SK-N-SH (cell line): ENCODE results near the gene TMEM134. TPM values are rescaled to one million over a fixed set of nuclear protein-coding genes. Genes with fewer than 3 reads are reported as not detected.

Experiments
- CTCF ChIA-PET: fragments of 300-600, 350-600 bp; formaldehyde crosslinking; extraction: SDS; loops from one replicate; lab custom pipeline; 2021; lab: Yijun Ruan, JAX
- POLR2A ChIA-PET: fragments of 350-600 bp; sonication (Branson Sonifier 250); formaldehyde crosslinking; extraction: SDS; loops from one replicate; lab custom pipeline; 2020; ENCODE audit warnings: antibody characterized with exemption, inconsistent platforms; lab: Yijun Ruan, JAX
- DNase-seq: peaks from one replicate; pipeline ENCODE4 v3.0.0; 2012
- H2AFZ ChIP-seq: fragments of 200-600 bp; sonication (generic); 2 replicates; pipeline ENCODE4 v1.8.1; 2016; ENCODE audit warnings: antibody characterized with exemption, mild to moderate bottlenecking, low read depth
- H3F3A ChIP-seq: fragments of 200-600 bp; sonication (generic); replicated peaks from 2 replicates; pipeline ENCODE3; 2016; ENCODE audit warnings: antibody characterized with exemption, mild to moderate bottlenecking; ENCODE audit not compliant: insufficient read depth
- H3K27ac ChIP-seq, 2 experiments: fragments of 200-500 bp in 1 of 2; fragments of 200-600 bp in 1 of 2; sonication (Bioruptor generic) in 1 of 2; sonication (generic), shearing (Covaris generic) in 1 of 2; 2 replicates each; pipeline versions ENCODE4 v1.5.1 to v1.6.1; 2014 to 2016; ENCODE audit warnings: low read depth in 2 of 2, inconsistent platforms in 1 of 2, low read length in 1 of 2, mild to moderate bottlenecking in 1 of 2, mixed read lengths in 1 of 2
- H3K27me3 ChIP-seq: fragments of 200-600 bp; sonication (generic), shearing (Covaris generic); 2 replicates; pipeline ENCODE4 v1.6.1; 2016; ENCODE audit warnings: mixed run types; ENCODE audit not compliant: insufficient read depth
- H3K36me3 ChIP-seq, 2 experiments: fragments of 200-500 bp in 1 of 2; fragments of 200-600 bp in 1 of 2; sonication (Bioruptor generic) in 1 of 2; sonication (generic) in 1 of 2; replicated peaks in 1 of 2; 2 replicates each; pipeline versions ENCODE3 to v1.5.1; 2014 to 2016; ENCODE audit warnings: low read length in 1 of 2, mild to moderate bottlenecking in 1 of 2; ENCODE audit not compliant: insufficient read depth in 2 of 2, control insufficient read depth in 1 of 2
- H3K4me1 ChIP-seq, 2 experiments: fragments of 200-500 bp in 1 of 2; fragments of 200-600 bp in 1 of 2; sonication (Bioruptor generic) in 1 of 2; sonication (generic), shearing (Covaris generic) in 1 of 2; 2 replicates each; pipeline versions ENCODE4 v1.5.1 to v1.6.1; 2014 to 2016; ENCODE audit warnings: low read depth in 1 of 2, low read length in 1 of 2, mixed run types in 1 of 2; ENCODE audit not compliant: insufficient read depth in 2 of 2, control insufficient read depth in 1 of 2
- H3K4me2 ChIP-seq: fragments of 200-600 bp; sonication (generic), shearing (Covaris generic); 2 replicates; pipeline ENCODE4 v1.6.1; 2017; ENCODE audit warnings: mixed run types
- H3K4me3 ChIP-seq, 2 experiments: fragments of 200-500 bp in 1 of 2; fragments of 200-600 bp in 1 of 2; sonication (Bioruptor generic) in 1 of 2; sonication (generic), shearing (Covaris generic) in 1 of 2; 2 replicates each; pipeline versions ENCODE4 v1.5.1 to v1.8.1; 2014 to 2016; ENCODE audit warnings: low read depth in 2 of 2, inconsistent platforms in 1 of 2, low read length in 1 of 2, mild to moderate bottlenecking in 1 of 2, mixed read lengths in 1 of 2, moderate library complexity in 1 of 2
- H3K79me2 ChIP-seq: fragments of 200-600 bp; sonication (generic); 2 replicates; pipeline ENCODE4 v1.8.1; 2017; ENCODE audit warnings: mild to moderate bottlenecking; ENCODE audit not compliant: insufficient read depth
- H3K9ac ChIP-seq: fragments of 200-600 bp; sonication (generic); 2 replicates; pipeline ENCODE4 v1.6.1; 2017; ENCODE audit warnings: mixed run types
- H3K9me2 ChIP-seq: fragments of 200-600 bp; sonication (generic); 2 replicates; pipeline ENCODE4 v1.6.1; 2017; ENCODE audit warnings: mixed run types
- H3K9me3 ChIP-seq: fragments of 200-600 bp; sonication (generic); 2 replicates; pipeline ENCODE4 v1.6.1; 2017; ENCODE audit warnings: mixed run types, mild to moderate bottlenecking, moderate library complexity
- H4K20me1 ChIP-seq: fragments of 200-600 bp; sonication (generic); 2 replicates; pipeline ENCODE4 v1.6.1; 2017; ENCODE audit warnings: mild to moderate bottlenecking, mixed run types; ENCODE audit not compliant: insufficient read depth
- CHD2 ChIP-seq: fragments of 150-350 bp; IDR thresholded peaks from 2 replicates; pipeline ENCODE4 v1.6.1; 2018; ENCODE audit warnings: low read length; ENCODE audit not compliant: partially characterized antibody
- ELF1 ChIP-seq: IDR thresholded peaks from 2 replicates; pipeline ENCODE4 v1.4.0; 2012
- EZH2phosphoT487 ChIP-seq: fragments of 200-600 bp; sonication (generic); IDR thresholded peaks from 2 replicates; pipeline ENCODE4 v1.6.1; 2017; ENCODE audit warnings: low read depth, mixed run types, mild to moderate bottlenecking, antibody characterized with exemption, moderate library complexity, borderline replicate concordance
- FOSL2 ChIP-seq: IDR thresholded peaks from 2 replicates; pipeline ENCODE4 v1.4.0; 2012; ENCODE audit warnings: low read depth, mild to moderate bottlenecking, moderate library complexity, borderline replicate concordance
- GABPA ChIP-seq: IDR thresholded peaks from 2 replicates; pipeline ENCODE4 v1.4.0; 2012; ENCODE audit warnings: low read depth, mild to moderate bottlenecking
- GATA2 ChIP-seq: sonication (generic); formaldehyde crosslinking; IDR thresholded peaks from 2 replicates; pipeline ENCODE4 v1.5.0; 2020; ENCODE audit warnings: mild to moderate bottlenecking, missing genetic modification reagents
- JUND ChIP-seq: IDR thresholded peaks from 2 replicates; pipeline ENCODE4 v1.4.0; 2012
- MXI1 ChIP-seq: IDR thresholded peaks from 2 replicates; pipeline ENCODE4 v1.6.1; 2012; ENCODE audit warnings: mild to moderate bottlenecking, low read depth, low read length, improper control_type of control experiment
- NFIC ChIP-seq: IDR thresholded peaks from 2 replicates; pipeline ENCODE4 v1.4.0; 2012; ENCODE audit warnings: borderline replicate concordance
- TAF1 ChIP-seq: IDR thresholded peaks from 2 replicates; pipeline ENCODE4 v1.6.1; 2012; ENCODE audit warnings: low read depth, mild to moderate bottlenecking, low read length, moderate library complexity, borderline replicate concordance
- TEAD4 ChIP-seq: IDR thresholded peaks from 2 replicates; pipeline ENCODE4 v1.4.0; 2012; ENCODE audit warnings: mild to moderate bottlenecking, borderline replicate concordance; ENCODE audit not compliant: insufficient read depth
- YY1 ChIP-seq: IDR thresholded peaks from 2 replicates; pipeline ENCODE4 v1.4.0; 2012; ENCODE audit warnings: low read depth, mild to moderate bottlenecking
- WGBS: methylation state at CpG from one replicate; pipeline ENCODE4 v1.1.6; 2017; ENCODE audit warnings: low lambda C conversion rate; 5-methylcytosine and 5-hydroxymethylcytosine counted together
- polyA plus RNA-seq, 3 experiments: library from polyadenylated mRNA; depleted of rRNA; stranded (reverse); fragments of >200 nt; gene quantifications; 2 replicates each; pipeline ENCODE4 v1.2.3, GENCODE V29; 2012
- TF ChIP-seq, protein P1 (sequence below): IDR thresholded peaks from 2 replicates; pipeline ENCODE4 v1.4.0; 2012; ENCODE audit warnings: low read depth, borderline replicate concordance
- TF ChIP-seq, protein P2 (sequence below): fragments of 200-600 bp; sonication (generic); IDR thresholded peaks from 2 replicates; pipeline ENCODE4 v1.6.1; 2017; ENCODE audit warnings: antibody characterized with exemption, mild to moderate bottlenecking, moderate library complexity
- TF ChIP-seq, protein P3 (sequence below): IDR thresholded peaks from 2 replicates; pipeline ENCODE4 v1.4.0; 2012; ENCODE audit warnings: low read depth
- TF ChIP-seq, protein P4 (sequence below): IDR thresholded peaks from 2 replicates; pipeline ENCODE4; 2012
- TF ChIP-seq, protein P5 (sequence below): fragments of 150-350 bp; IDR thresholded peaks from 2 replicates; pipeline ENCODE4 v1.6.1; 2017; ENCODE audit warnings: antibody characterized with exemption, low read length, low read depth, borderline replicate concordance

Gene TMEM134
- polyA plus RNA-seq, 1 of the 3 experiments (the other 2 are of a cell fraction): 132 TPM

DNA sequence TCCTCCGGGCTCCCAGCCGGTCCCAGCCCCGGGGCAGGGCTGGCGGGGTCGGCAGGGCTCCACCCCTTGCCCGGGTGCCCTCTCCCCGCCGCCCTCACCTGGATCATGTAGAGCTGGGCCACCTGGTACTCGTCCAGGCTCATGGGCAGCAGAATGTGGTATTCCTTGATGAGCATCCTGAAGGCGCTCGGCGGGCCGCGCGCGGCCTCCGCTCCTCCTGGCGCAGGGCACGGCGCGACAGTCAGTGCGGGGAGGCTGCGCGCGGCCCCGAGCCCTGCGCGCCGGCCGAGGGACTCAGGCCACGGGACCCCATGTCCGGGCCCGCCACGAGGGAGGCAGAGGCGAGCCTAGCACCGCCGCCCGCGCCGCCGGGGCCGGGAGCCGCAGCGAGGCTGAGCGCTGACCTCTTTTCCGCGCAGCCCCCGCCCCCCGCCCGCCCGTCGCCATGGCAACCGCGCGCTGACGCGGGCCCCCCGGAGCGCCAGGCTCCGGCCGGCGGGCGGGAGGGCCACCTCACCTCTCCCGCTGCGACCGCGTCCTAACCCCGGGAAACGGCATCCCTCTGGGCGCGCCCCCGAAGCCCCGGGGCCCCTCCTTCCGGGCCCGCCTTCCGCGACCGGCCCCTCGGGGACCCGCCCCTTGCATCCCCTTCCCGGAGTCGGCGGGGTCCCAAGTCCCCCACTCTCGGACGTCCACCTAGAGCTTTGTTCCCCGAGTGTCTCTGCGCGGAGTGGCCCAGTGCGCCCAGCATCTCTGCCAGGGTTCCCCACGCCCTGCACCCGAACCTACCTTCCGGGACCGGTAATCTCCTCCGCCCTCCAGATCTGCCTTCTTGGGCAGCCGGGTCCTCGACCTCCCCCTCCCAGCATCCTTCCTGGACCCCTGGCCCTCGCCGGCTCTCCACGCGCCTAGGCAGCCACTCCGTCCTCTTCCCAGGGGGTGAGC, 35.2 kb upstream of the TMEM134 start:
- H3F3A ChIP-seq: peaks cover 24% of the 10 kb centered on the region
- POLR2A ChIA-PET: interaction anchor here (1.0 kb wide), 1 partner anchor 137 kb away, joined by 3 read pairs; no protein-coding TSS in a partner anchor
- H3K9ac ChIP-seq: peak overlapping the region; percentile 82
- peak; percentile 88 for DNase-seq
- H3K79me2 ChIP-seq: peaks cover 29% of the 10 kb centered on the region
- TF ChIP-seq, protein P1, sequence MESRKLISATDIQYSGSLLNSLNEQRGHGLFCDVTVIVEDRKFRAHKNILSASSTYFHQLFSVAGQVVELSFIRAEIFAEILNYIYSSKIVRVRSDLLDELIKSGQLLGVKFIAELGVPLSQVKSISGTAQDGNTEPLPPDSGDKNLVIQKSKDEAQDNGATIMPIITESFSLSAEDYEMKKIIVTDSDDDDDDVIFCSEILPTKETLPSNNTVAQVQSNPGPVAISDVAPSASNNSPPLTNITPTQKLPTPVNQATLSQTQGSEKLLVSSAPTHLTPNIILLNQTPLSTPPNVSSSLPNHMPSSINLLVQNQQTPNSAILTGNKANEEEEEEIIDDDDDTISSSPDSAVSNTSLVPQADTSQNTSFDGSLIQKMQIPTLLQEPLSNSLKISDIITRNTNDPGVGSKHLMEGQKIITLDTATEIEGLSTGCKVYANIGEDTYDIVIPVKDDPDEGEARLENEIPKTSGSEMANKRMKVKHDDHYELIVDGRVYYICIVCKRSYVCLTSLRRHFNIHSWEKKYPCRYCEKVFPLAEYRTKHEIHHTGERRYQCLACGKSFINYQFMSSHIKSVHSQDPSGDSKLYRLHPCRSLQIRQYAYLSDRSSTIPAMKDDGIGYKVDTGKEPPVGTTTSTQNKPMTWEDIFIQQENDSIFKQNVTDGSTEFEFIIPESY: no peak
- no peak for TF ChIP-seq YY1
- TF ChIP-seq MXI1: no peak
- TF ChIP-seq TEAD4: no peak
- TF ChIP-seq TAF1: no peak
- TF ChIP-seq, all 33 proteins: peak for 0
- WGBS: 14% methylated on average over 9 of the region's 101 CpGs
- peaks cover 10 to 36% of the 10 kb centered on the region in 2 experiments for H3K4me1 ChIP-seq
- CTCF ChIA-PET: interaction anchor here (1.1 to 1.3 kb wide), 4 partner anchors 124 to 251 kb away, joined by 3 to 4 read pairs (median 3); no protein-coding TSS in a partner anchor
- peak overlapping the region; percentile 80 to 88 for H3K4me3 ChIP-seq
- peak overlapping the region; percentile 95 for H3K4me2 ChIP-seq
- H3K36me3 ChIP-seq: peaks cover 10 to 19% of the 10 kb centered on the region in 2 experiments
- H3K9me3 ChIP-seq: no peaks in the 10 kb centered on the region
- H3K27me3 ChIP-seq: no peaks in the 10 kb centered on the region
- no peaks in the 10 kb centered on the region for H3K9me2 ChIP-seq
- H4K20me1 ChIP-seq: peaks cover 13% of the 10 kb centered on the region
- peak overlapping the region; percentile 77 to 80 for H3K27ac ChIP-seq
- H2AFZ ChIP-seq: no peak overlapping the region

DNA sequence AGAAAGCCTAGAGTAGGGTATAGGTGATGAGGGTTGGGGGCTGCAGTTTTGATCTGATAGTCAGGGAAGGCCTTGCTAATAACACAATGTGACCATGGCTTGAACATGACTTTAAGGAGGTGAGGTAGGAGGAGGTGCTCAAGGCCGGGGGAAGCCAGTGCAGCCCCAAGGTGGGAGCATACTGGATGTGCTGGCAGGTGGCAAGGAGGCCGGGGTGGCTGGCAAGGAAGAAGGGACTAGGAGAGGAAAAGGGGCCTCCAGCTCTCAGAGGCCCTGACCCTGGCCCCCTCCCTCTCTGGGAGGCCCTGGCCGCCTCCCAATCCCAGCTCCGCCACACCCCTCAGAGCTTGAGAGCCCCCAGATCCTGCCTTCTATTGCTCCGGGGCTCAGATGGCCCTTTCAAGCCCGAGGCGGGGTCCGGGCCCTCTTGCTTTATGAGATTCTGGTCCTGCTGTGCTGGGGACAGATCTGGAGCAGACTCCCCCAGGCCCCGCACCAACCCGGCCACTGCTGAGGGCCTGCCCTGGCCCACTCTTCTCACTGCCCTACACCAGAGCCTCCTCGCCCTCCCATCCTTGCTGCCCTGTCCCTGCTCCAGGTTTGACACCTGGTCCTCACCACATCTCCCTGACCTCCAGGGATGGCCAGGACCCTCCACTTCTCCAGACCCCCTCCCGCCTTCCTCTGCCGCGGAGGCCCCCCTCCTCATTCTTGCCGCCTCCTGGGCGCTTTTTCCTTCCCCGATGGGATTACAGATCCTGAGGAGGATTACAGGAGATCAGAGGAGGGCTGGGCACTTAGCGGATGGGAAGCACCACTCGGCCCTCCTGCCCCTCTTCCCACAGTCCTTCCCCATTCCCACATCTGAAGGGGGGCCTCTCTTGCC, 34.3 kb upstream of the TMEM134 start:
- peak overlapping the region; percentile 80 to 88 for H3K4me3 ChIP-seq
- H3K27me3 ChIP-seq: no peaks in the 10 kb centered on the region
- peak overlapping the region; percentile 82 for H3K9ac ChIP-seq
- H3F3A ChIP-seq: peaks cover 24% of the 10 kb centered on the region
- no peaks in the 10 kb centered on the region for H3K9me3 ChIP-seq
- no peaks in the 10 kb centered on the region for H3K9me2 ChIP-seq
- 76% methylated on average over 11 of the region's 19 CpGs for WGBS
- ChIA-PET POLR2A (no interaction called here), CTCF (interaction anchor here (0.9 to 1.3 kb wide), 3 partner anchors 114 to 232 kb away, joined by 3 read pairs; no protein-coding TSS in a partner anchor)
- DNase-seq: peak; percentile 43
- peaks cover 10 to 32% of the 10 kb centered on the region in 2 experiments for H3K4me1 ChIP-seq
- peaks cover 10 to 19% of the 10 kb centered on the region in 2 experiments for H3K36me3 ChIP-seq
- peak overlapping the region; percentile 90 for H3K4me2 ChIP-seq
- H4K20me1 ChIP-seq: peaks cover 13% of the 10 kb centered on the region
- H2AFZ ChIP-seq: no peak overlapping the region
- H3K27ac ChIP-seq: no peak overlapping the region; a peak in 1 of 4 replicates
- peaks cover 29% of the 10 kb centered on the region for H3K79me2 ChIP-seq
- no peak for TF ChIP-seq FOSL2
- TF ChIP-seq ELF1: no peak
- no peak for TF ChIP-seq GATA2 (CRISPR knock-in tag)
- no peak for TF ChIP-seq JUND
- TF ChIP-seq CHD2: no peak
- TF ChIP-seq, protein P2, sequence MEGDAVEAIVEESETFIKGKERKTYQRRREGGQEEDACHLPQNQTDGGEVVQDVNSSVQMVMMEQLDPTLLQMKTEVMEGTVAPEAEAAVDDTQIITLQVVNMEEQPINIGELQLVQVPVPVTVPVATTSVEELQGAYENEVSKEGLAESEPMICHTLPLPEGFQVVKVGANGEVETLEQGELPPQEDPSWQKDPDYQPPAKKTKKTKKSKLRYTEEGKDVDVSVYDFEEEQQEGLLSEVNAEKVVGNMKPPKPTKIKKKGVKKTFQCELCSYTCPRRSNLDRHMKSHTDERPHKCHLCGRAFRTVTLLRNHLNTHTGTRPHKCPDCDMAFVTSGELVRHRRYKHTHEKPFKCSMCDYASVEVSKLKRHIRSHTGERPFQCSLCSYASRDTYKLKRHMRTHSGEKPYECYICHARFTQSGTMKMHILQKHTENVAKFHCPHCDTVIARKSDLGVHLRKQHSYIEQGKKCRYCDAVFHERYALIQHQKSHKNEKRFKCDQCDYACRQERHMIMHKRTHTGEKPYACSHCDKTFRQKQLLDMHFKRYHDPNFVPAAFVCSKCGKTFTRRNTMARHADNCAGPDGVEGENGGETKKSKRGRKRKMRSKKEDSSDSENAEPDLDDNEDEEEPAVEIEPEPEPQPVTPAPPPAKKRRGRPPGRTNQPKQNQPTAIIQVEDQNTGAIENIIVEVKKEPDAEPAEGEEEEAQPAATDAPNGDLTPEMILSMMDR: no peak
- TF ChIP-seq NFIC: no peak
- no peak for TF ChIP-seq TAF1
- no peak for TF ChIP-seq EZH2phosphoT487
- no peak for TF ChIP-seq YY1
- TF ChIP-seq, protein P3, sequence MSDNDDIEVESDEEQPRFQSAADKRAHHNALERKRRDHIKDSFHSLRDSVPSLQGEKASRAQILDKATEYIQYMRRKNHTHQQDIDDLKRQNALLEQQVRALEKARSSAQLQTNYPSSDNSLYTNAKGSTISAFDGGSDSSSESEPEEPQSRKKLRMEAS: no peak
- TF ChIP-seq GABPA: no peak
- TF ChIP-seq TEAD4: no peak
- TF ChIP-seq, protein P4, sequence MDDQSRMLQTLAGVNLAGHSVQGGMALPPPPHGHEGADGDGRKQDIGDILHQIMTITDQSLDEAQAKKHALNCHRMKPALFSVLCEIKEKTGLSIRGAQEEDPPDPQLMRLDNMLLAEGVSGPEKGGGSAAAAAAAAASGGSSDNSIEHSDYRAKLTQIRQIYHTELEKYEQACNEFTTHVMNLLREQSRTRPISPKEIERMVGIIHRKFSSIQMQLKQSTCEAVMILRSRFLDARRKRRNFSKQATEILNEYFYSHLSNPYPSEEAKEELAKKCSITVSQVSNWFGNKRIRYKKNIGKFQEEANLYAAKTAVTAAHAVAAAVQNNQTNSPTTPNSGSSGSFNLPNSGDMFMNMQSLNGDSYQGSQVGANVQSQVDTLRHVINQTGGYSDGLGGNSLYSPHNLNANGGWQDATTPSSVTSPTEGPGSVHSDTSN: no peak
- TF ChIP-seq, protein P5, sequence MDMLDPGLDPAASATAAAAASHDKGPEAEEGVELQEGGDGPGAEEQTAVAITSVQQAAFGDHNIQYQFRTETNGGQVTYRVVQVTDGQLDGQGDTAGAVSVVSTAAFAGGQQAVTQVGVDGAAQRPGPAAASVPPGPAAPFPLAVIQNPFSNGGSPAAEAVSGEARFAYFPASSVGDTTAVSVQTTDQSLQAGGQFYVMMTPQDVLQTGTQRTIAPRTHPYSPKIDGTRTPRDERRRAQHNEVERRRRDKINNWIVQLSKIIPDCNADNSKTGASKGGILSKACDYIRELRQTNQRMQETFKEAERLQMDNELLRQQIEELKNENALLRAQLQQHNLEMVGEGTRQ: no peak
